DMS 273 treated with DMSO at 0.1 percent for 48 hours (cell line): Measurements from ENCODE around the gene PSG11.
"Not testable (repeated sequence)": the region's sequence is repeated elsewhere in the genome, so short reads cannot be mapped to it uniquely, and the experiment has no call there.

Experiments used
- DNase-seq: peaks from one replicate; lab custom pipeline; 2025; lab: John Stamatoyannopoulos, UW

Gene PSG11

DNA sequence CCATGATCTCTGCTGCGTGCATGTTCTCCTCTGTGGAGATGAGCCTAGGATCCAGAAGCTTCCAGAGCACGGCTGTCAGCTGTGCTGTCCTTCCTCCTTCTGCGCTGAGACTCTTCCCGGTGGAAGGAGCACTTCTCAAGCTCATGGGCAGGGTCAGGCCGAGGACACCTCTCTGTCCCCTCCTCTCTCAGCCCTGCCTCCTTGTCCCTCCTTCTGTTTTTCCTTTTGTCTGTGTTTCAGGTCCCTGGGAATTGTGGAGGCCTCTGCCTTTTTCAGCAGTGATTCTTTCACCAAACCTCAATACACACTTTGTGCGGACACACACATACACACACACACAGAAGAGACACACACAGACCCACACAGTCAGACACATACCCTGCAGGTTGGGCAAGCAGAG lies at the start of gene PSG11:
PSG11 (minus strand) TSS at position 101 of the 400 bp plus-strand sequence; CDS start at position 4, 97 bp downstream.
- not testable (repeated sequence) for DNase-seq

DNA sequence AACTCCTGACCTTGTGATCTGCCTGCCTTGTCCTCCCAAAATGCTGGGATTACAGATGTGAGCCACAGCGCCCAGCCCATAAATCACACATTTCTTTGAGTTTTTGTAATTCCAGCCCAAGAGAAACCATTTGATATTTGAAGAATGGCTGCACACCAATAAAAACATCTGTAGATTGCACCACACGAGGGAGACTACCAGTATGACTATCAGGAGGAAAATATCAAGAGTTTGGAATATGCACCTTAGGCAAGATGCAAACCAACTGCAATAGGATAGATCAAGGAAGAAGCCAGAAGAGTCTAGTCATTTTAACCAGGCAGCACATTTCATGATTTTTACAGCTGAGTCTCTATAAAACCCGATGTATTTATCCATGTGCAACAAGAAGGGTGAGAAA lies 36.1 kb upstream of the PSG11 start:
- DNase-seq = not testable (repeated sequence)

DNA sequence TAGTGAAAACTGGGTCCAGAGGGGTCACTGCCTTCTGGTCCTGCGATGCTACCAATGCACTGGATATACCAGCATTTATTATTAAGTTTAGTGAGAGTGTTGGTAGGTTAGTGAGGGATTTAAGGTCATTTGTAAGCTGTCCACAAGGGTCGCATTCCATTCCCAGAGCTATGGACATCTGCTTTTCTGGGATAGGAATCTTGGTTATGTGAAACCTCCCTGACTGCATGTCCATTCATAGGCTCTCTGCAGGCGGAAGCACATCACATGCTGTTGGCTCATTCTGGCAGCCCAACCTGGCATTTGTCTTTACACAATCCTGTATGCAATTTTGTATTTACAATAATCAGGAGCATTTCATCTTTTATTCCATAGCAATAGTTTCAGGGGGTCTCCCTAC lies 35.1 kb upstream of the PSG11 start:
- DNase-seq = not testable (repeated sequence)

DNA sequence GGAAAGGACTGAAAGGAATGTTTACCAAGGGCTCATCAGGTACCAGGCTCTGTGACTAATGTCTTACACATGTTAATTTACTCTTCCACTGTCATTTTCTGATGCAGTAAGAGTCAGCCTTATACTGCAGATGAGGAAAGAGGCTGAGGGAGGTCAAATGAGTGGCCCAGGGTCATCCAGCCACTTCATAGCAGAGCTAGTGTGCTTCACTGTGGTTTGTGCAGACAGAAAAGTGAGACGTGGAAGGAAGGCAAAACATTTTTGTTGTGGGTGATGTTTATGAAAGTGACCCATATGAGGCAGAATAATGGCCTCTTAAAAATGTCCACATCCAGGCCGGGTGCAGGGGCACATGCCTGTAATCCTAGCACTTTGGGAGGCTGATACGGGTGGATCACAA lies 34.0 kb upstream of the PSG11 start:
- DNase-seq = not testable (repeated sequence)

- not testable (repeated sequence) for DNase-seq
These were observed 33.2 kb upstream of the PSG11 start for GRCh38 chr19:43059482-43059881.

GRCh38 chr19:43058440-43058839 lies 32.2 kb upstream of the PSG11 start:
- DNase-seq = not testable (repeated sequence)

DNA sequence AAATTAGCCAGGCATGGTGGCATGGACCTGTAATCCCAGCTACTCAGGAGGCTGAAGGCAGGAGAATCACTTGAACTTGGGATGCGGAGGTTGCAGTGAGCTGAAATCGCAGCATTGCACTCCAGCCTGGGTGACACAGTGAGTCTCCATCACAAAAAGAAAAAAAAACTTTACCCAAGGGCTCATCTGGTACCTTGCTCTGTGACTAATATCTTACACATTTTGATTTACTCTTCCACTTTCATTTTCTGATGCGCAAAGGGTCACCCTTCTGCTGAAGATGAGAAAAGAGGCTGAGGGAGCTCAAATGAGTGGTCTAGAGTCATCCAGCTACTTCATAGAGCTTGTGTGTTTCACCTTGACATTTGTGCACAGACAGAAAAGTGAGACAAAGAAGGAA lies 21.7 kb upstream of the PSG11 start:
- DNase-seq = not testable (repeated sequence)

DNA sequence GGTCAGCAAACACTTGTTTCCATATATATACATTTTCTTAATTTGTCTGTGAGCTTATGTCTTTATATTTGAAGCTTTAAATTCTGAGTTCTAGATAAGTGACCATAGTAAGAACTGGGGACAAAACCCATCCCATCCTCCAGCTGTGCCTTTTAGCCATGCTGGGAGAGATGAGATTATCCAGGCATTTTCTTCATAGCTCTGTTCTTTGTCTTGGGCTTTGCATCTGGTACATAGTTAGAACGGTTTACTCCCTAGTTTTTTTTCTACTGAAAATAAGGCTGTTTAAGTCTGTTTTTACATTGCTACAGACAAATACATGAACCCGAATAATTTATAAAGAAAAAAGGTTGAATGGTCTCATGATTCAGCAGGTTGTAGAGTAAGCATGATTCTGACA lies 20.3 kb upstream of the PSG11 start:
- not testable (repeated sequence) for DNase-seq

GRCh38 chr19:43043492-43044180 lies 17.4 kb upstream of the PSG11 start:
- not testable (repeated sequence) for DNase-seq

DNA sequence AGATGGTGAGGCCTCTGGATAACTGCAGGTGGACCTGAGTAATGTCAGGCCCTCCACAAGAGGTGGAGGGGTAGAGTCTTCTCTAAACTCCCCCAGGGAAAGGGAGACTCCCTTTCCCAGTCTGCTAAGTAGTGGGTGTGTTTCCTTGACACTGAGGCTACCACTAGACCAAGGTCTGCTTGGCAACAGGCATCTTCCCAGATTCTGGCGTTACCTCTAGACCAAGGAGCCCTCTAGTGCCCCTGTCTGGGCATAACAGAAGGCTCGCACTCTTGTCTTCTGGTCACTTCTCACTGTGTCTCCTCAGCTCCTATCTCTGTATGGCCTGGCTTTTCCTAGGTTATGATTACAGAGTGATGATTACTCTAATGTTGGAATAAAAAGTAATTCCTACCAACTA lies 5.4 kb upstream of the PSG11 start:
- DNase-seq = not testable (repeated sequence)

GRCh38 chr19:43028866-43029265 lies 2.6 kb upstream of the PSG11 start:
- no peak for DNase-seq

- not testable (repeated sequence) for DNase-seq
These were observed 1.7 kb upstream of the PSG11 start for GRCh38 chr19:43027985-43028384.

GRCh38 chr19:43027061-43027460 lies 792 bp upstream of the PSG11 start:
- not testable (repeated sequence) for DNase-seq

- not testable (repeated sequence) for DNase-seq
These were observed 4.2 kb downstream of the PSG11 start for GRCh38 chr19:43022098-43022497.

DNA sequence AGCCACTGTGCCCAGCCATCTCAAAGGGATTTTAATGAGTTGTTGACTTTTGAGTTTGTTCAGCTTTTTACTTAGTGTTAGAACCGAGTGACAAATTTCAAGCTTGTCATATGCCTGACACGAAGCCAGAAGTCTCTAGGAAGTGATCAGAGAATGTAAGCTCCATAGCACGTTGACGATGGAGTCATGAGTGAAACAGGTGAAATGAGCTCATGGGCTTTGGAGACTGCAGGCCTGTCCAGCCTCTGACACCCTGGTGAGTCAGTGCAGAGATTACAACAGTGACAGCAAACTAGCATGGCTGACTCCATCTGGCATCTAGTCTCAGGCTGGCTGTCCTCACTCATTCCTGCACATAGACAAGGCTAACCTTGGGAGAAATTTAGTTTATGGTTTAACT lies 4.6 kb downstream of the PSG11 start:
- DNase-seq = not testable (repeated sequence)

- not testable (repeated sequence) for DNase-seq
These were observed 6.7 kb downstream of the PSG11 start for GRCh38 chr19:43019588-43019987.

DNA sequence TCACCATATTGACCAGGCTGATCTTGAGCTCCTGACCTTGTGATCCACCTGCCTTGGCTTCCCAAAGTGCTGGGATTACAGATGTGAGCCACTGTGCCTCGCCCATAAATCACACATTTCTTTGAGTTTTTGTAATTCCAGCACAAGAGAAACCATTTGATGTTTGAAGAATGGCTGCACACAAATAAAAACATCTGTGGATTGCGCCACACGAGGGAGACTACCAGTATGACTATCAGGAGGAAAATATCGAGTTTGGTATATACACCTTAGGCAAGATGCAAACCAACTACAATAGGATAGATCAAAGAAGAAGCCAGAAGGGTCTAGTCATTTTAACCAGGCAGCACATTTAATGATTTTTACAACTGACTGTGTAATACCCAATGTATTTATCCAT lies 20.4 kb downstream of the PSG11 start:
- not testable (repeated sequence) for DNase-seq

DNA sequence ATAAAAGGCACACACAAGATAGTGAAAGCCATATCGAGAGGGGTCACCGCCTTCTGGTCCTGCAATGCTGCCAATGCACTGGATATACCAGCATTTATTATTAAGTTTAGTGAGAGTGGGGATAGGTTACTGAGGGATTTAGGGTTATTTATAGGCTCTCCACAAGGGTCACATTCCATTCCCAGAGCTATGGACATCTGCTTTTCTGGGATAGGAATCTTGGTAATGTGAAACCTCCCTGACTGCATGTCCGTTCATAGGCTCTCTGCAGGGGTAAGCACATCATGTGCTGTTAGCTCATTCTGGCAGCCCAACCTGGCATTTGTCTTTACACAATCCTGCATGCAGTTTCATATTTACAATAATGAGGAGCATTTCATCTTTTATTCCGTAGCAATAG lies 21.4 kb downstream of the PSG11 start:
- DNase-seq = not testable (repeated sequence)

DNA sequence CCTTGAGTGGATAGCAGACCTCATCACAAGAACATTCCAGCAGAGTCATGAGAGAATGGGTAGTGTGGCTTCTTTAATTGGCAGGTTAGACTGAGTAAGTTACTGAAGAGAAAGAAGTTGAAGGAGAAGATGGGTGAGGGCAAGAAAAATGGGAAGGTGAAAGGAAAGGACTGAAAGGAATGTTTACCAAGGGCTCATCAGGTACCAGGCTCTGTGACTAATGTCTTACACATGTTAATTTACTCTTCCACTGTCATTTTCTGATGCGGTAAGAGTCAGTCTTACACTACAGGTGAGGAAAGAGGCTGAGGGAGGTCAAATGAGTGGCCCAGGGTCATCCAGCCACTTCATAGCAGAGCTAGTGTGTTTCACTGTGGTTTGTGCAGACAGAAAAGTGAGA lies 22.6 kb downstream of the PSG11 start:
- DNase-seq = not testable (repeated sequence)

DNA sequence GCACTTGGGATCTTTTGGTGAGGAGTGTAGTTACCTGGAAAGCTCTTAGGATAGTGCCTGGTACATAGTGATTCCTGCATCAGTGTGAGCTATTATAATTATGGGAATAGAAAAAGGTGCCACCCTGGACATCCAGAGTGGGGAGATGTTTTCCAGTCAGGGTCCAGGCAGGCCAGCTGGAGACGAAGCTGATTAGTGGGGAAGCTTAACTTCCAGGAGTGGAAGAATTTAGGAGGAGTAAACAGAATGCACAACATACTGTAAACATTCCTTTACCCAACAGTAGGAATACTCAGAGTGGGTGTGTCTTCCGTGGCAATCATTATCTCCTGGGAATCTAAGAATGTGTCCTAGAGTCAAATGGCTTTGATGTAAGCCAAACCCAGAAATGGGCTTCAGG lies 23.3 kb downstream of the PSG11 start:
- not testable (repeated sequence) for DNase-seq

GRCh38 chr19:42996161-42996560 lies 30.1 kb downstream of the PSG11 start:
- DNase-seq = not testable (repeated sequence)

DNA sequence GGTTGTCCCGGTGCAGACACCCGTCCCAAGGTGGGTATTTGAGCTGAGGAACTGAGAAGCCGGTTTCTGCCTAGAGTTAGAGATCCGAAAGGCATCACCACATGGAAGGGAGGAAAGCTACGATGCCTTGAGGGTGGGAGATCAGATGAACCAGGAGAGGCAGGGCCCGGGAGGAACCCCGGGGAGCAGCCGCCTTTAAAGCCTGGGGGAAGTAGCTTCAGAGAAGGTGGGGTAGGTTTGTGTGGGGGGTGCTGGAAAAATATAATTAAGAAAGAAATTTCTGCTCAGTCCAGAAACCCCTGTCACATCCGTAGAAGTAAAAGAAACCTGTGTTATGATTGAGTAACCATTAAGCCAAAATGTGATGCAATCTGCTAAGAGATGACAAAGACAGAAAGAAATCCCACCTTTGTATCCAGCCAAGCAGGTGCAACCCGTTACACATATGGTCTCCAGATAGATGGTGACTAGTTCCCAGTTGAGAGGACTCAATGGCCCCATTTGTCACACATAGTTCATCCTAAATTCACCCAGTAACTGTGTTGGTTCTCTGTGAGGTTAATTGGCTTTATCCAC lies 34.2 kb downstream of the PSG11 start:
- not testable (repeated sequence) for DNase-seq

- DNase-seq = no peak
These were observed 36.4 kb downstream of the PSG11 start for GRCh38 chr19:42989851-42990250.

- not testable (repeated sequence) for DNase-seq
These were observed 37.1 kb downstream of the PSG11 start for GRCh38 chr19:42989186-42989585.
